Measurements from ENCODE around the gene RPP40. TPM values are rescaled to one million over a fixed set of nuclear protein-coding genes. Genes with fewer than 3 reads are reported as not detected.
"Not testable (repeated sequence)": the region's sequence is repeated elsewhere in the genome, so short reads cannot be mapped to it uniquely, and the experiment has no call there.

The RPP40 gene
- polyA plus RNA-seq, 2 of the 4 experiments (the other 2 are of a cell fraction) = 17.8 to 33.9 TPM

GRCh38 chr6:5006222-5006621, 2.4 kb upstream of the RPP40 start:
- TF ChIP-seq JUNB (IDR thresholded peaks at IDR 0.05) (no peak), ATOH8 (CRISPR knock-in tag; IDR thresholded peaks at IDR 0.05; ENCODE audit: low read depth) (no peak), RNF2 (IDR thresholded peaks at IDR 0.05; ENCODE audit: borderline replicate concordance, low read depth) (no peak), CEBPB (IDR thresholded peaks at IDR 0.05) (no peak), RCOR1 (IDR thresholded peaks at IDR 0.05; ENCODE audit: low read depth, low read length) (no peak), SMC3 (IDR thresholded peaks at IDR 0.05) (no peak), NR3C1 (IDR thresholded peaks at IDR 0.05) (no peak), ZNF302 (CRISPR knock-in tag; IDR thresholded peaks at IDR 0.05) (no peak), HOXB13 (CRISPR knock-in tag; IDR thresholded peaks at IDR 0.05; ENCODE audit: low read depth) (no peak), E2F6 (IDR thresholded peaks at IDR 0.05; ENCODE audit: borderline replicate concordance, low read depth) (no peak), MAZ (IDR thresholded peaks at IDR 0.05; ENCODE audit: borderline replicate concordance, low read depth, low read length) (no peak), EP300 (IDR thresholded peaks at IDR 0.05) (no peak), PBX3 (IDR thresholded peaks at IDR 0.05) (no peak), GATA3 (IDR thresholded peaks at IDR 0.05; ENCODE audit: borderline replicate concordance) (no peak), ZSCAN20 (CRISPR knock-in tag; IDR thresholded peaks at IDR 0.05) (no peak), KDM1A (IDR thresholded peaks at IDR 0.05; ENCODE audit: low read depth) (no peak)
- whole genome bisulfite sequencing (ENCODE audit: missing lambda C conversion rate) = 97% methylated on average over 6 of the region's 6 CpGs
- CTCF ChIA-PET = interaction anchor here (1.0 to 1.7 kb wide), 2 partner anchors 24 to 31 kb away, joined by 3 read pairs; no protein-coding TSS in a partner anchor
- no peak overlapping the region for H3K4me2 ChIP-seq
- H3K4me1 ChIP-seq = peaks cover 4% of the 10 kb centered on the region; the same call in 1 of the 3 replicates
- ATAC-seq (no peak), DNase-seq (ENCODE audit: low read depth in 1 of 2, low spot score in 1 of 2) (no peak), FAIRE-seq (no peak)
- POLR2A ChIA-PET = no interaction called here
- H3K9me3 ChIP-seq = no peaks in the 10 kb centered on the region
- no peak overlapping the region for H3K4me3 ChIP-seq
- H3K27ac ChIP-seq = no peak overlapping the region

- ATAC-seq, POLR2A ChIA-PET: not testable (repeated sequence)
Observed at GRCh38 chr6:5005038-5005433, 1.2 kb upstream of the RPP40 start.

GRCh38 chr6:5004373-5005037, 668 bp upstream of the RPP40 start:
- ChIA-PET CTCF (interaction anchor here (0.6 to 1.6 kb wide), 5 partner anchors 9 to 42 kb away, joined by 3 to 6 read pairs (median 4); no protein-coding TSS in a partner anchor), POLR2A (interaction anchor here (1.5 kb wide), 1 partner anchor 121 kb away, joined by 3 read pairs; no protein-coding TSS in a partner anchor)
- WGBS (ENCODE audit: missing lambda C conversion rate) = 57% methylated on average over 12 of the region's 12 CpGs
- H3K27ac ChIP-seq = peak overlapping the region; percentile 84 to 85
- ATAC-seq = peak; percentile 13 to 25; a peak in 5 of 6 replicates
- H3K9me3 ChIP-seq = no peaks in the 10 kb centered on the region
- DNase-seq (ENCODE audit: low read depth in 1 of 2, low spot score in 1 of 2) = peak in 1 of 2 experiments; percentile 8
- peak overlapping the region; percentile 66 for H3K4me3 ChIP-seq
- H3K4me1 ChIP-seq = peaks cover 4% of the 10 kb centered on the region; the same call in 1 of the 3 replicates
- FAIRE-seq = no peak
- peak overlapping the region; percentile 86 for H3K4me2 ChIP-seq
- TF ChIP-seq PBX3 (IDR thresholded peaks at IDR 0.05) (no peak), TP53 (CRISPR knock-in tag; IDR thresholded peaks at IDR 0.05) (no peak), RCOR1 (IDR thresholded peaks at IDR 0.05; ENCODE audit: low read depth, low read length) (no peak), USF2 (IDR thresholded peaks at IDR 0.05) (no peak), HDAC2 (IDR thresholded peaks at IDR 0.05) (no peak), ZSCAN20 (CRISPR knock-in tag; IDR thresholded peaks at IDR 0.05) (no peak), MYC (IDR thresholded peaks at IDR 0.05; ENCODE audit: borderline replicate concordance, low read length) (no peak), JUNB (IDR thresholded peaks at IDR 0.05) (no peak), REST (IDR thresholded peaks at IDR 0.05) (no peak)

More at GRCh38 chr6:5005038-5005433, 1.2 kb upstream of the RPP40 start:
- WGBS (ENCODE audit: missing lambda C conversion rate) = 99% methylated on average over 5 of the region's 5 CpGs
- not testable (repeated sequence) for DNase-seq (ENCODE audit: low read depth in 1 of 2, low spot score in 1 of 2); H3K4me1 ChIP-seq; H3K4me3 ChIP-seq; H3K9me3 ChIP-seq; FAIRE-seq
- Histone ChIP-seq H3K27ac (peak overlapping the region in 1 of 2 experiments; percentile 84; a peak in 2 of 6 replicates), H3K4me2 (peak overlapping the region; percentile 86; the same call in 2 of the 3 replicates)
- CTCF ChIA-PET = interaction anchor here (1.0 to 1.1 kb wide), 2 partner anchors 9 to 26 kb away, joined by 3 read pairs; no protein-coding TSS in a partner anchor
